WTC11 (cell line): ENCODE results near the gene PHC3. TPM values are rescaled to one million over a fixed set of nuclear protein-coding genes. Genes with fewer than 3 reads are reported as not detected.

Experiments used
- ATAC-seq: fragments of 200-7000 bp; cut with Tn5 transposase; 2 replicates; pipeline ENCODE4 v1.10.0; 2021; ENCODE audit warnings: mild to moderate bottlenecking, moderate library complexity
- CTCF ChIA-PET: fragments of 300-600 bp; sonication (Branson Sonifier 250); formaldehyde crosslinking; loops from one replicate; lab custom pipeline; 2021; ENCODE audit warnings: antibody characterized with exemption; lab: Charles Lee
- POLR2A ChIA-PET: fragments of 350-600 bp; sonication (Branson Sonifier 250); formaldehyde crosslinking; loops from one replicate; lab custom pipeline; 2021; ENCODE audit warnings: antibody characterized with exemption; lab: Charles Lee
- DNase-seq: peaks from one replicate; pipeline ENCODE4 v3.0.0; 2021; ENCODE audit warnings: low spot score
- H3K27ac Mint-ChIP-seq: 2 replicates; pipeline ENCODE4 v1.8.0; 2021; ENCODE audit warnings: mixed read lengths
- H3K27me3 Mint-ChIP-seq: 2 replicates; pipeline ENCODE4 v1.8.0; 2021; ENCODE audit warnings: low read depth, mild to moderate bottlenecking, moderate library complexity, mixed read lengths
- H3K36me3 Mint-ChIP-seq: 2 replicates; pipeline ENCODE4 v1.8.0; 2021; ENCODE audit warnings: mixed read lengths
- H3K4me1 Mint-ChIP-seq: 2 replicates; pipeline ENCODE4 v1.8.0; 2022; ENCODE audit warnings: mixed read lengths
- H3K4me3 Mint-ChIP-seq: 2 replicates; pipeline ENCODE4 v1.8.0; 2021; ENCODE audit warnings: mild to moderate bottlenecking, moderate library complexity, mixed read lengths
- H3K9me3 Mint-ChIP-seq: 2 replicates; pipeline ENCODE4 v1.8.0; 2021; ENCODE audit warnings: mixed read lengths
- AFF4 ChIP-seq: sonication (generic); formaldehyde crosslinking; IDR thresholded peaks from 2 replicates; pipeline ENCODE4 v1.8.1; 2023; ENCODE audit warnings: mild to moderate bottlenecking, missing genetic modification reagents, borderline replicate concordance
- AR ChIP-seq: fragments of 250-450 bp; sonication (Bioruptor Pico); IDR thresholded peaks from 2 replicates; pipeline ENCODE4 v1.9.0; 2021; ENCODE audit warnings: mild to moderate bottlenecking
- ATF1 ChIP-seq: sonication (generic); formaldehyde crosslinking; IDR thresholded peaks from 2 replicates; pipeline ENCODE4 v1.8.1; 2023; ENCODE audit warnings: mild to moderate bottlenecking, moderate library complexity, missing genetic modification reagents
- E2F4 ChIP-seq: sonication (generic); formaldehyde crosslinking; IDR thresholded peaks from 2 replicates; pipeline ENCODE4 v1.8.1; 2022; ENCODE audit warnings: low read depth, mild to moderate bottlenecking, moderate library complexity, missing genetic modification reagents, borderline replicate concordance
- FOXP1 ChIP-seq: sonication (generic); formaldehyde crosslinking; IDR thresholded peaks from 2 replicates; pipeline ENCODE4 v1.8.0; 2022; ENCODE audit warnings: missing genetic modification reagents, mild to moderate bottlenecking, moderate library complexity, borderline replicate concordance
- MYBL2 ChIP-seq: sonication (generic); formaldehyde crosslinking; IDR thresholded peaks from 2 replicates; pipeline ENCODE4 v1.8.1; 2023; ENCODE audit warnings: mild to moderate bottlenecking, moderate library complexity, missing genetic modification reagents
- NFATC4 ChIP-seq: fragments of 250-450 bp; sonication (Bioruptor Pico); IDR thresholded peaks from 2 replicates; pipeline ENCODE4 v1.9.0; 2021; ENCODE audit warnings: mild to moderate bottlenecking
- NR3C1 ChIP-seq: sonication (generic); formaldehyde crosslinking; conservative IDR thresholded peaks from 2 replicates; pipeline ENCODE4 v1.8.1; 2023; ENCODE audit warnings: low read depth, mild to moderate bottlenecking, missing genetic modification reagents
- PRDM15 ChIP-seq: sonication (generic); formaldehyde crosslinking; IDR thresholded peaks from 2 replicates; pipeline ENCODE4 v1.8.0; 2022; ENCODE audit warnings: missing genetic modification reagents
- SMAD4 ChIP-seq: sonication (generic); formaldehyde crosslinking; IDR thresholded peaks from 2 replicates; pipeline ENCODE4 v1.8.0; 2022; ENCODE audit warnings: mild to moderate bottlenecking, missing genetic modification reagents
- ZMAT4 ChIP-seq: fragments of 250-450 bp; sonication (Bioruptor Pico); IDR thresholded peaks from 2 replicates; pipeline ENCODE4 v1.9.0; 2021; ENCODE audit warnings: mild to moderate bottlenecking
- ZNF416 ChIP-seq: fragments of 250-450 bp; sonication (Bioruptor Pico); IDR thresholded peaks from 2 replicates; pipeline ENCODE4 v1.9.0; 2021; ENCODE audit warnings: mild to moderate bottlenecking, inconsistent platforms
- ZNF423 ChIP-seq: fragments of 250-450 bp; sonication (Bioruptor Pico); IDR thresholded peaks from 2 replicates; pipeline ENCODE4 v2.1.2; 2022; ENCODE audit warnings: mild to moderate bottlenecking, moderate library complexity
- ZNF512 ChIP-seq: sonication (generic); formaldehyde crosslinking; IDR thresholded peaks from 2 replicates; pipeline ENCODE4 v1.8.1; 2022; ENCODE audit warnings: missing genetic modification reagents, borderline replicate concordance
- total RNA-seq: library from RNA; stranded (reverse); gene quantifications from 3 replicates; pipeline ENCODE4 v1.2.3, GENCODE V29; 2021

The PHC3 gene
- total RNA-seq, 1 experiment from 2014 or later, result 27.8 TPM

- no peak for TF ChIP-seq E2F4 (CRISPR knock-in tag)
Measured at GRCh38 chr3:170092907-170093306, 88.6 kb downstream of the PHC3 start (continued).

GRCh38 chr3:170090601-170090981 lies 90.9 kb downstream of the PHC3 start:
- no peaks in the 10 kb centered on the region for H3K27me3 Mint-ChIP-seq
- ATAC-seq, result no peak

More at GRCh38 chr3:170090601-170090981, 90.9 kb downstream of the PHC3 start:
- ChIA-PET CTCF (interaction anchor here (3.6 kb wide), 1 partner anchor 12 kb away, joined by 14 read pairs; no protein-coding TSS in a partner anchor), POLR2A (no interaction called here)
- peaks cover 10% of the 10 kb centered on the region for H3K36me3 Mint-ChIP-seq
- H3K9me3 Mint-ChIP-seq, result no peaks in the 10 kb centered on the region
- no peak overlapping the region for H3K4me3 Mint-ChIP-seq
- no peak overlapping the region for H3K27ac Mint-ChIP-seq
- H3K4me1 Mint-ChIP-seq, result no peaks in the 10 kb centered on the region
- no peak for DNase-seq
- TF ChIP-seq NR3C1 (CRISPR knock-in tag), result no peak
- no peak for TF ChIP-seq NFATC4 (CRISPR knock-in tag)
- TF ChIP-seq AR, result no peak
- no peak for TF ChIP-seq FOXP1
- no peak for TF ChIP-seq ZNF416
- TF ChIP-seq ZMAT4 (CRISPR knock-in tag), result no peak
- no peak for TF ChIP-seq ZNF423 (CRISPR knock-in tag)
- TF ChIP-seq ZNF512, result no peak
- TF ChIP-seq SMAD4 (CRISPR knock-in tag), result no peak
- TF ChIP-seq PRDM15 (CRISPR knock-in tag), result no peak
- no peak for TF ChIP-seq MYBL2
- no peak for TF ChIP-seq ATF1 (CRISPR knock-in tag)
- no peak for TF ChIP-seq AFF4
